Measurements from ENCODE around the gene NR2C2AP. TPM values are rescaled to one million over a fixed set of nuclear protein-coding genes. Genes with fewer than 3 reads are reported as not detected.

The NR2C2AP gene
- polyA plus RNA-seq, 1 donor, result 7.7 TPM

DNA sequence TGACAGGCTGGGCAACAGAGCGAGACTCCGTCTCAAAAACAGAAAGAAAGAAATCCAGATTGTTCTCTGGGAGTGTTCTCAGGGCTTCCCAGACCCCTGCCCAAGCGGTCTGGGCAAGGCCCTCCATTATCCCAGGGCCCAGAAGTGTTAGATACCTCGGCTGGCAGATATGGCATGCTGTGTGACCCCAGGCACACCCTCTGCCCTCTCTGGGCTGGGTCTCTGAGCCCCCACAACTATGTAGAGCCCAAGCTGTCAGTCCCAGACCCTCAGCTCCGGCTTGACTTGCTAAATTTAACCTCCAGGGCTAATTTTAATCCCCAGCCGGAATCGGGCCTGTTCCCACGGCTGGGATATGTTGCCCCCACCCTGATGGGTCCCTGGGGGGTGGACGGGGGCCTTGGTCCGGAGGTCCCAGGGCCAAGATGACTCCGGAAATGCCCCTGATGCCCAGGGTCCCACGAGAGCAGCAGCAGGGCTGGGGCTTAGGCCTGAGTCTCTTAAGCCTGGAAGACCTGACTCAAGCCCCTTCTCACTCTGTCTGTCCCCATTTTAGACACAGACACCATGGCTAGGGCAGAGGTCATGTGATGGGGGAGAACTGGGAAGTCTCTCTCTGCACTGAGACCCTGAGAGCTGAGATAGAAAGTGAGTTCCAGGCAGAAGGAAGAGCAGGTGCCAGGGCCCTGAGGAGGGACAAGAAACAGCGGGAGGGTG lies 50.4 kb downstream of the NR2C2AP start:
- no peak for DNase-seq (ENCODE audit: low read depth)

DNA sequence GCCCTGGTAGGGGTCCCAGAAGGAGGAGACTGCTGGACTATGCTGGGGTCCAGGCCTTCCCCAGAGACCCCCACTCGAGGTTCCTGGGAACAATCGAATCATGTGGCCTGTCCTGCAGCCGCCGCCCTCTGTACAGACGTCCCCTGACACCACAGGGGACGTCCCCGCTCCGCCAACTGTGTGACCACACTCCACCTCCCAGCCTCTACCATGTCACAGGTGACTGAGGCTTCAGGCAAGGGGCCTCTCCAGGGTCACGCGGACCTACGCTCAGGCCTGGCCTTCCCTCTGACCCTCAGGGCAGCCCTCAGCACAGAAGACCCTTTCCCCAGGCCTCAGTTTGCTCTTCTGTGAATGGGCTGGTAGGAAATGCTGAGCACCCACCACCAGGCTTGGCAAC lies 51.8 kb downstream of the NR2C2AP start:
- DNase-seq (ENCODE audit: low read depth), result no peak

Other genes with a start within 250 kb of the NR2C2AP start
- 68.5 TPM for gene SUGP2, start 169.9 kb downstream of the NR2C2AP start, polyA plus RNA-seq (ENCODE audit: insufficient read length)
- gene ARMC6, start 169.8 kb downstream of the NR2C2AP start, polyA plus RNA-seq (ENCODE audit: insufficient read length), result 26.0 TPM
- 12.0 TPM for gene SLC25A42, start 139.4 kb downstream of the NR2C2AP start, polyA plus RNA-seq (ENCODE audit: insufficient read length)
- gene TMEM161A, start 64.9 kb downstream of the NR2C2AP start, polyA plus RNA-seq (ENCODE audit: insufficient read length), result 30.8 TPM
- gene MEF2B, start 33.2 kb downstream of the NR2C2AP start, polyA plus RNA-seq (ENCODE audit: insufficient read length), result 2.2 TPM
- gene BORCS8, start 11.3 kb downstream of the NR2C2AP start, polyA plus RNA-seq (ENCODE audit: insufficient read length), result 12.0 TPM
- 66.5 TPM for gene RFXANK, start 11.2 kb downstream of the NR2C2AP start, polyA plus RNA-seq (ENCODE audit: insufficient read length)
- 0.16 TPM for gene NCAN, start 8.5 kb upstream of the NR2C2AP start, polyA plus RNA-seq (ENCODE audit: insufficient read length)
- 2.0 TPM for gene TM6SF2, start 69.9 kb upstream of the NR2C2AP start, polyA plus RNA-seq (ENCODE audit: insufficient read length)
- 33.3 TPM for gene SUGP1, start 117.1 kb upstream of the NR2C2AP start, polyA plus RNA-seq (ENCODE audit: insufficient read length)
- gene MAU2, start 117.4 kb upstream of the NR2C2AP start, polyA plus RNA-seq (ENCODE audit: insufficient read length), result 51.7 TPM
- gene GATAD2A, start 202.3 kb upstream of the NR2C2AP start, polyA plus RNA-seq (ENCODE audit: insufficient read length), result 45.7 TPM

All from forelimb muscle (tissue), 1 donor.